HG03103 (cell line): ENCODE results near the gene SOX1.

Experiments used
- ATAC-seq: cut with Tn5 transposase; IDR thresholded peaks from one replicate; pipeline ENCODE4 v1.9.1; 2021; ENCODE audit warnings: low read depth; ENCODE audit not compliant: unreplicated experiment

The SOX1 gene

DNA sequence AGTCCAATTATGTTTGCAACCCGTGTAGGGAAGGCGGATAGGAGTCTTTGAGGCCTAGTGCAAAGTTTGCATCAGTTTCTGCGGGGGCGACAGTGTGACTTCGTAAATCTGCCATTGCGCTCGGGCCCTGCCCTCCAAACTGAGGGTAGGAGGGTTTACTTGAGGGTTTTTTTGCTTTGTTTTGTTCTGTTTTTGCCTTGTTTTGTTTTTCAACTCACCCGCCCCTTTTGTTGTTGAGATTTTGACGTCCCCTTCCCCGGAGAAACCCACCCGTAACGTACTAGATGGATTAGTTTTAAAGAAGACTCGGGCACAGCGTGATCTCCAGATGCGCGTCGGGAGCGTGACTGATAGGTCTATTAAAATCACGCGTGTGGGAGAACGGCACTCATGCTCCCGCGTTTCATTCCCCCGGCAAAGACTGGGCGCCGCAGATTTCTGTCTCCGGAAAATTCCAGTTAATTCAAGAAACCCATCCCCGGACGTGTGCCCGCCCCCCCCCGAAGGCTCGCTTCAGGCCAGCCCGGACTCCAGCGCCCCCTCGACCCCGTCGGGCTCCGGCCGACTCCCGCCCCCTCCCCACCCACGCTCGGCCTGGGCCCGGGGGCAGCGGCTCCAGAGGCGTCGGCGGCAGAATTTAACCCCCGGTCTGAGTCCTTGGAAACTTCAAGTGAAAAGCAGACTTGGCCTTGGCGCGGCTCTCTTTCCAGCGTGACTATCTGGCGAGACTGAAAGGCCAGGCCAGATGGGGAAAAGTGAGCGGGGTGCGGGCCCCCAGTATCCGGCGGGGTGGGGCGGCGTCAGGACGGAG, 5.0 kb downstream of the SOX1 start:
- no peak for ATAC-seq

DNA sequence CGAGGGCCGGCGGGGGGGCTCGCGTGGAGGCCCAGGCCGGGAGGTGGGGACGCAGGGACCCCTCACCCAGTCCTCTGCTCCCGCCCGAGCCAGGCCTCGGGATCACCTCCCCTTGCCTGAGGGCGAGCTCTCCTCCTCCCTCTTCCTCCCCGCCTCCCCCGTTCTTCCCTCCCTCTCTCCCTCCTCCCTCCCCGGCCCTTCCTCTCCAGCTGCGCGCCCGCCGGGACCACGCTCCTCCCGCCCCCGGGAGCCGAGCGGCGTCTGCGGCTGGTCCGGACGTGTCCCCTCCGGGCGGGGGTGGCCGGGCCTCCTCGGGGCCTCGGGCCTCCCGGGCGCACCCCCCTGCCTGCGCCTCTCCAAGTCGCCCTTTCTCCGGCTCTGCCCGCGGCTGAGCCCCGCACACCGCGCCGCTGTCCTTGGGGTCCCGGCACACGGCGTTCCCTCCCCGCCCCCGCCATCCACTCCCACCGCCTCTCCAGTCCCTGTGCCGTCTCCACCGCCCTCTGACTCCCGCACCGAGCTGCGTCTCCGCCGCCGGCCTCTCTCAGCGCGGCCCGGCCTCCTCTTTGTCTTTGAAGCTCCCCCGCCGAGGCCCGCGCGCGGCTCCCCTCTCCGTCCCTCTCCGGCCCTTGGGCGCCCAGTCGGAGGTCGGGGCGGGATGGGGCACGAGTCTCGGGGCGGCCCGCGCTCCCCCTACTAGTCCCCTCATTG, 5.7 kb downstream of the SOX1 start:
- ATAC-seq: no peak

DNA sequence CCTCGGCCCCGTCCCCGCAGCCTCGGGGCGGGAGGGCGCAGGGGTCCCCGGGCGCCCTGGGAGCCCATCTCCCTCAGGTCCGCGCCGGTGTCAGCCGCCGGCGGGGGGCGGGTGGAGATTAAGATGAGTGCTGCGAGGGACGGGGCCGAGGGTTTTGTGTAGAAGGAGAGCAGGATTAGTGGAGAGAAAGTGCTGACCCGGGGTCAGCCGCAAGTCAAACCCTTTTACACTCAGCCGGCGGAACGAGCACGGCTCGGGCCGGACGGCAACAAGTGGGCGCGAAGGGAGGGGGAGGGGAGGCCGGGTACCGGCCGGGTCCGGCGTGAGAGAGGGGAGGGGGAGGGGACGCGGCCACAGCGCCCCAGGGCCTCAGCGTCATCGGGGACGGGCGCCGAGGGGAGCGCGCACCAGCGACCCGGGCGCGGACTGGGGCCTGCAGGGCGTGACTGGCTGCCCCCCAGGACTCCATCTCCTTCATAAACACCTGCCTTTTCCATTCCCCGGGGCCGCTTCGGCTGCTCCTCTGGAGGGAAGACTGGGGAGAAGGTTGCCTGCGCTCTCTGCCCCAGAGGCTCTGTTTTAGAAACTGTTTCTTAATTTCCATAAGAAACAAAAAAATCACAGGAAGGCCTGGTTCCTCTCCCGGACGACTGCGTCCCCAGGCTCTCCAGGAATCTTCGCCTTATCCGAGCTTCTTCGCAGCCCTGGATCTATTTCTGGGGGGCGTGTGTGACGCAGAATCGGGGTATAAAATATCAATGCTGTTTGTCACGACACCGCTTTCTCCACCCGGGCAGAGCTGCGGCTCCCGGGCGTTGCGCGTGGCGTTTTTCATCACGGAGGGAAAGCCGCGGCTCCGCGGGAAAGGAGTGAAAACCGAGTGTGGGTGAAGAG, 6.5 kb downstream of the SOX1 start:
- ATAC-seq: no peak

DNA sequence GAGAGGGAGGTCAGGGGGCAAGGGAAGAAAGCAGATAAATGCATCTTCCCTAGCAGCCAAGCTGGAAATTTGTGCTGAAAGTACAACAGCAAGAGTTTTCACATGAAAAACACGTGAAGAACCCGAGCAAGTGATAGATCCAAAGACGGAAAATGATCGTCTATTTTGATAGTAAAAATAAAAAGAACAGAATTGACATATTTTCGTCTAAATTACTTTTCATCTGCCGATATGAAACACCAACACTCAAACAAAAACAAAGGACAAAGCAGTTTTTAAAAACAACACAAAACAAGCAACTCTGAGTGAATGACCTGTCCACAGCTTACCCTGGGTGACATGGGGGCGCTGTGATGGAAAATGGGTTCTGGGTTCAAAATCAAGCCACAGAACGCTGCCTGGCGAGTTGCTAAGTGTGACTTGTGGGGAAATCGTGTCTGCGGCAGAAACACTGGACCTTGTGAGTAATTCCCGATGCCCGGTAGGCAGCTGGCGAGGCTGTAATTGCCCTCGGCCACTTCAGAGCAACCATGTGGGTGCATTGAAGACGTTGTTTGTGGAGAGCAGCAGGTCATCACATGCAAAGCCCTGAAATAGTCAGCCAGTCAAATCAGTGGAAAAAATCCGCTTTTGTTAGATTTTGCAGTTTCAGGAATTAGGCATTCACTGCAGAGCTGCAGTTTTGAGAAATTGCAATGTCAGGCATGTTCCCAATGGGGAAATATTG, 7.4 kb downstream of the SOX1 start:
- no peak for ATAC-seq

DNA sequence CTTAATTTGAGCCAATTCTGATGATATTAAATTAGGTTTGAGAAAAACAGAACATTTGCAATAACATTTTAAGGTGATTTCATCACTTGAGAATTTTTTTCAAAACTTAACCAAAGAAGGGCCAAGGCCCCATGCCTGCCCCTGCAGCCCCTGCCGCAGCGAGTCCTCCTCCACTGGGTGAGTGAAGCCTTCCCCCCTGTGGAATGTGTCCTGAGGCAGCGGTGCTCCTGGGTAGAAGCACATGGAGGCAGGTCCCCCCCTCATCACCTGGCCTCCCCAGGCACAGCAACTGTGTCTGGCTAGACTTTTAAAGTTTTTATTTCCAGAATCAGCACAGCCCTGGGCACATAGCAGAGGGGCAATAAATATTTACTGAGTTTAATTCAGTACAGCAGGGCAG, 10.8 kb downstream of the SOX1 start:
- no peak for ATAC-seq

DNA sequence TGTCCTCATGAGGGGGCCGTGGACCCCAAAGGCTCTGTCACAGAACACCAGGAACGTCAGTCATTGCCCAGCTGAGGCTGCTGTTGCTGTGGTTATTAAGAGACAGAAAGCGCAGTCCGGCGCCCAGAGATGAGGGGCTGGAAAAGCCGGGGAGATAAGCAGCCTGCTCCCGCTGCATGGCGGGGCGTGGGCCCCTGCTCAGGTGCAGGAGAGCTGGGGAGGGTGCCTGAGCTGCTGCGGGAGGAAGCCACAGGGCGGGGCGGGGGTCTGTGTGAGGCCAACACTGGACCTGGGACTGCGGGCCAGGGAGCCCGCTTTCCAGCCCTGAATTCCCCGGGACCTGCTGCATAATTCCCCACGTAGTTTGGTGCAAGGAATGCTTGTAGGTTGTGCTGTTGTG, 11.3 kb downstream of the SOX1 start:
- ATAC-seq: no peak

DNA sequence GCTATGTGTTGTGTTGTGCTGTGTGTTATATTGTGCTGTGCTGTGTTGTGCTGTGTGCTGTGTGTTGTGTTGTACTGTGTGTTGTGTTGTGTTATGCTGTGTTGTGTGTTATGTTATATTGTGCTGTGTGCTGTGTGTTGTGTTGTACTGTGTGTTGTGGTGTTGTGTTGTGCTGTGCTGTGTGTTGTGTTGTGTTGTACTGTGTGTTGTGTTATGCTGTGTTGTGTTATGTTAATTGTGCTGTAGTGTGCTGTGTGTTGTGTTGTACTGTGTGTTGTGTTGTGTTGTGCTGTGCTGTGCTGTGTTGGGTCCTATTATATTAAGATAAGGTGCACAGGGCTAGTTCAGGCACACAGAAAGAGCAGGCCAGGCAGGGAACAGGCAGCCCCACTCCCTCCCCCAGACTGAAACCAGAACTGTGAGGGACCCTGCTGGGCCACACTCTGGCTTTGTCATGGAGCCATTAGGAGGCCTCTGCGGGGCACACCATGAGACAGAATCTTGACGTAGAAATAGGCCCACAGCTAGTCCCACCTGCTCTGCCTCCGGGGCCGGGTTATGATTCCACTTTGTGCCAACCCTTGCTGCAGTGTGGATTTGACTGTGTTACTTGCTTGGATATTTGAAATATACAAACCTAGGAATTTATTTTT, 12.1 kb downstream of the SOX1 start:
- no peak for ATAC-seq

DNA sequence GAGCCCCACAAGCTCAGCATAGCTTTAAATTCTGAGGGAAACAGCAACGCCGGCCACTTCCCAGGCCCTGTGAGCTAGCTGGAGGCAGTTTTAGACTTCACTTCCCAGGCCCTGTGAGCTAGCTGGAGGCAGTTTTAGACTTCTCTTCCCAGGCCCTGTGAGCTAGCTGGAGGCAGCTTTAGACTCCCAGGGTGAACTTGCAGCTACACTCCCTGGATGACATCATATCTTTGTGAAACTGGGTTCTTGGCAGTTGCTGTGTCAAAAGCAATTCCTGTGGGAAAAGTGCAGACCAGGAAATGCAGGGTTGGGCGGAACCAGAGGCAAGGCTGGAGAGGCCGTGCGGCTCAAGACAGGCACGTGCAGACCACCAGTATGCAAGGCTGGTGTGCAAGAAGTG, 12.7 kb downstream of the SOX1 start:
- ATAC-seq: no peak

DNA sequence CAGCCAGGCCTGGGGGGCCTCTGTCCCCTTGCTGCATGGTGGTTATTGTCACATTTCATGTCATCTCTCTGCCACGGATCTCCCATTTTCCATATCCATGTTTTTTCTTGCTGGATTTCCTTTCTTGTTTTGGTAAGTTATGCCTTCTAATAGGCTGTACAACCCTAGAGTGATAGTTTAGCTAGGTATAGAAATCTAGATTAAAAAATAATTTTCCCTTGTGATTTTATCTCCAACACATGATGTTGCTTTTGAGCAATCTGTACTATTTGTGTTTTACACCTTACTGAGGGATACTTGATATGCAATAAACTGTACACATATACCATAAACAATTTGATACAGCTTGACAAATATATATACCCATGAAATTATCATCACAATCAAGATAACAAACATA, 17.0 kb downstream of the SOX1 start:
- no peak for ATAC-seq

DNA sequence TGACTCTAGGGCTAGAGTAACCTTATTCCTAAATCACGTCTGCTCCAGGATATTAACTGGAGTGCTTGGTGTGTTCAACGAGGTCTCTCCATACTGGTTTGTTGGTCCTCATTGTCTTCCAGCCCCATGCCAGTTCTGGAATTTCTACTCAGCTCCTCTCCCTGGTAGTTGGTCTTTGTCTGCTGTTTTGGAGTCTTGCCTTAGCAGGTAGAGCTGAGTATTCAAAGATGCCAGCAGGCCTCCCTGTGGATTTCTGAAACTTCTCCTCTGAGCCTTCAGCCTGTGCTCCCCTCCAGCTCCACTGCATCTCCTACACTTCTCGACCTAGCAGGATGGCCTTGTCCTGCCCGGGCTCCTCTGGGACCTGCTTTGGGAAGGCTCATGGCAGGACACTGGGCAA, 25.5 kb downstream of the SOX1 start:
- ATAC-seq: no peak

DNA sequence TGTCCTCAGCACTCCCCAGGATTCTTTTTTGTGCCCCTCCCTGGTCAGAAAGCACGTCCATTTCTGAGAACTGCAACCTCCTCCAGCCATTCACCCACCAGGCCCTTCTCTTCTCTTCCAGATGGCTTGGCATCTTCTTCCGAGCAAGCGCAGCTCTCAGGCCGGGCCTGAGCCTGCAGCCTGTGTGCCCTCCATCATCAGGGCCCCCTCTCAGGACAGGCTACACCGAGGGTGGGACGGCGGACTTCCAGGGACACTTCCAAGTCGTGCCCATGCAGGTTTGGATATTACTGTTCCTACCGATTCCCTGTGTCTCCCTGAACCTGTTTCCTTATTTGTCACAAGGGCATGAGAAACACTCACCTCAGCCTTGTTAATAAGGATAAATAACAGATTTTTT, 28.4 kb downstream of the SOX1 start:
- no peak for ATAC-seq

DNA sequence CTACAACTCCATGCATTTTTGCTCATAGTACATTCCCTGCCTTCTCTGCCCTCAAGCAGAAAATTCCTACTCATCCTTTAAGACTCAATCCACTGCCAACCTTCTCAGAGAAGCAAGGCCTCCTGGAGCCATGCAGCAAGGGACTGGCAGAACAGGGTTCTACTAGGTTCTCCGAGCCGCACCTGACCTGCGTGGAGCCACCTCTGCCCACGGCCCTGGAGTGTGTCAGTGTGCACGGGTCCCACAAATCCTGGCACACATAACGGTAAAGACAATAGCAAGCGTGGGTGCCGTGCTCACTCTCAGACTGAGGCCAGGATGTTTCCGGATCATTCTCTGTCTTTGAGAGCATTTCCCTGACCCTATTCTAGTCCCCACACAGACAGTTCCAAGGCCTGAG, 30.0 kb downstream of the SOX1 start:
- ATAC-seq: no peak

DNA sequence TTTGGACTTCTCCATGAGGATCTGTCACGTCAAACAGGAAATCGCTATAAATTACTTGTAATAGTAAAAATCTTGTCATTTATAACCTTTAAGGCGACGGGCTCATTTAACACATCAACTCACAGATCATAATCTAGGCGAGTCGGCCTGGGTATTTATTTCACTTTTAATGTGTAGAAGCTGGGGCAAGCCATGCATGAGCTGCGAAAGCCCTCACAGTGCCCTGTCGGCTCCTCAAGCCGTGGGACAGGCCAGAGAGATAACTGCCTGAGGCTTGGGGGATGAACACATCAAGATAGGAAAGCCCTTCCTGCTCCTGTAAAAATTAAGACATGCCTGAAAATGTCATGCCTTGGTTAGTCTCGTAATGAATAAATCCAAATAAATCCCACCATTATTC, 30.8 kb downstream of the SOX1 start:
- no peak for ATAC-seq

DNA sequence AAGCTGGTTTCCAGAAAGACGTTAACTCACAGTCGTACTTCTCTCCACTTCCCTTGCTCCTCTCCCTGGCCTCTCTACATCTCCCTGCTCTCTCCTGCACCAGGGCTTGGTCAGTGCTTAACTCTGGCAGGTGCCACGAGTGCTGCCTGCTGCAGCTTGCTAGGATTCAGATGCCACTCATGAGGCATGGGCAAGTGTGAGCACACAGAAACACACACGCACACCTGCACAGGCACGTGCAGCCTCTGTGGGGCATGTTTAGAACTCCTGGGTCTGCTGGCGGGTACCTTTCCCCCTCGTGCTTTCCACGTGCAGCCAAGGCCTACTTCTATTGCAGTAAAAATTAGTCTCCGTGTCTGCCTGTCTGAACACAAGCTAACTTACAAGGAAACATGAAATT, 31.8 kb downstream of the SOX1 start:
- ATAC-seq: no peak

DNA sequence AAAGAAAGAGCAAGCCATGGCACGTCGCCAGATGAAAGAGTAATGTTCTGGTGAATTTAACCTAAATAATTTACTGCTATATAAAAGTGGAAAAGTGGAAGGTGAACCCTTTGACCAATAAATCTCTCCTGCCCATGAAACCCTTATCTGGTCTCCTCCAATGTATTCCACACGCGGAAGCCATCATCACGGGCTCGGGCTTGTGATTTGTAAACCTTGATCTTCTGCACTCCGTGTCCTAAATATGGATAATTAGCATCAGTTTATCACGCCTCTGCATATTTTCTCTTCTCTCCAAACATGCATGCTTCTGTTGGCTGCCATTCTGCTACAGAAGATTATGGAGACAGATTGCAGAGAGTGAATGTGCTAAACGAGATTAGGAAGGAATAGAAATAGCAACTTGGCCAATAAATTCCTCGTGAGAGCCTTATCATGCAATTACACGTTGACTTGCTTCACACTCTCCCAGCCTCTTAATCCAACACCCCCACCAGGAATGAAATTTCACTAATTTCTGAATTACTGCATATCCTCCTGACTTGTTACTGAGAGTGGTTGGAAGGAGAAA, 34.5 kb downstream of the SOX1 start:
- ATAC-seq: no peak

DNA sequence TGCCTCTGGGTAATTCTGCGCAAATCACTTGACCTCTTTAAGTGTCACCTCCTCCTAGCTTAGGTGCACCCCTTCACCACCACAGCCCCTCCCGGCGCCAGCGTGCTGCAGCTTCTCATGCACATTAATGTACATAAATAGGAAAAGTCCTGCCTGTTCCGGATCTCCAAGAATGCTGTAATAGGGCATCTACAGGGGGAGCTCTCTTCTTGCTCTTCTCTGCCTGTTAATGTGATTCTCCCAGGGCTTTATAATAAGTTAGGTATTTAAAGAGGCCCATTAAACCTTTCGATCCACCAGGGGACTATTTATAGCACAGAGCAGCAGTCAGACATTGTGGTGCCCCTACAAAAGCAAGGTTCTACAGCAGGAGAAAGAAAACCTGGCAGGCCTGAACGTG, 35.3 kb downstream of the SOX1 start:
- no peak for ATAC-seq

DNA sequence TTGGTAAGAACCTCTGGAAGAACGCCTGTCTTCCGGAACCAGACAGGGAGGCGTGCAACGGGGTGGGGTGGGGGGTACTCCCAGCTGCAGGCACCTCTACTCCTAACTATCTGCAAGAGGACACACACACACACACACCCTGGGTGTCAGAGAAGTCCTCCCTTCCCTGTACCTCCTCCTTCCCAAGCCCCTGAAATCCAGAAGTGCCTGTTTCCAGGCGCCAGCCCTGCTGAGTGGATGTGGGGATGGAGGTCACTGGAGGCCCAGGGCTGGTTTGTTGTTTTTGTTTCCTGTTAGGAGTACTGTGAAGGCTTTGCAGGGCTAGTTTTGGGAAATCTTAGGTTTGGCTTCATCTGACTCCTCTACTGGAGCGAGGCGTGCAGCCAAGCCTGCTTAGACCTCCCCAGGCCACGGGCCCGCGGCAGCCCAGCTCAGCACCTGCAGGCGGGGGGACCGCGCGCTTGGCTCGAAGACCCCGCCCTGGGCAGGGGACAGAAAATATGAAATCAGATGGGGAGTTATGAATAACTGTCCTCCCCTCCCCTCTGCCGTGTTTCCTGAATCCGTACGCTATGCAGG, 36.4 kb downstream of the SOX1 start:
- ATAC-seq: no peak

DNA sequence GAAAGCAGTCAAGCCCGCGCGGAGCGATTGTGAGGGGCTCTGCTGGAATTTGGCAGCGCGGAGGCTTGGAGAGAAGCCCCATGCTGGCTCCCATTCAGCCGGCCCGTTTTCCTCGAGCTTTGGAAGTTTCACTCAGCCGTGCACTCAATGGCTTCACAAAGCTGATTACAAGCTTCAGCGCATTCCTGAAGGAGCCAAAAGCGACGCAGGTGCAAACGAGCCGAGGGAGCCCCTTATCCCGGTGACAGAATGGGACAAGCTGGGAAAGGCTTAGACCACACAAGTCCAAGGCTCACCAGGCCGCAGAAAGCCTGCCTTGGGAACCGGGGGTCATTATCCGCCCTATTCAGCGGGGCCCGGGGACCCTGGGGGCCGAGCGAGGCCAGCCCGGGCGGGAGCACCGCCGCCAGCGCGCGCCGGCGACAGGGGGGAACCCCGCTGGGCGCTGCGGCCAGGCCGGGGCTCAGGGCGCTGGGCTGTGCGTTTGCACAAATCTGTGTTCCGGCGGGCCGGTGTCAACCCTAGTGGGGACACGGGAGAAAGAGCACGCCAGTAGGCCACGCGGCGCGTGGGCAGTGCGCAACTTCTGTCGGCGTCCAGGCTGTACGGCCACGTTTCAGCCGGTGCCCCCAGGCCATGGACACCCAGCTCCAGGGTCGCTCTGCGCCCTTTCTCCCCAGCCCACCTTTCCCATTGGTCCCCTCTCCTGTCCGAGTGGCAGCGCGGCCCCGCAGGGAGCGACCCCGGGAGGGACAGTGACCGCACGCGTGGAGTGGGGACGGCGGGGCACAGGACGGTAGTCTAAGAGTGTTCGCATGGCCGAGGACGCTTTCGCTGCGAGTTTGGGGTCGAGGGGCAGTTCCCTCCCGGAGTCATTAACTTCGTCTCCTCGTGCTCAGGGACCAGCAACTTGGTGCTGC, 37.3 kb downstream of the SOX1 start:
- ATAC-seq: no peak

DNA sequence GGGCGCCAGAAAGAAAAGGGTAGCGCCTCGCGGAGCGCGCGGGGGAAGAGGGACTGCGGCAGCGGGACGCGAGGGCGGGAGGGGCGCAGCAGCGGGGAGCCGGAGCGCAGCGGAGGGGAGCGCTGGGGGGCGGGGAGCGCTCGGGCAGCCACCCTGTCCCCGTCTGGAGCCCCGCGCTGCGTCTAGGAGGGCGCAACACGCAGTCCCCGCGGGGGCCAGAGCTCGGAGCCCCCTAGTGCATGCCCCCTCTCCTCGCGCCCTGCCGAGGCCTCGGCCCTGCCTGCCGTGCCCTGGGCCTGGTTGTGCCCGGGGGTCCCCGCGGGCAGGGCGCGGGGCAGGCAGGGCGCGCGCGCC, 37.9 kb downstream of the SOX1 start:
- no peak for ATAC-seq
